DND-41 (cell line): Measurements from ENCODE around the gene ADD2.

Experiments used
- ATAC-seq: fragments of 200-7000 bp; cut with Tn5 transposase; 3 replicates; pipeline ENCODE4 v1.9.1; 2021; ENCODE audit warnings: low read depth; ENCODE audit not compliant: insufficient read depth
- DNase-seq: peaks from one replicate; pipeline ENCODE4 v3.0.0-alpha.2; 2020
- H2AFZ ChIP-seq: 2 replicates; pipeline ENCODE4 v1.6.0; 2012; ENCODE audit warnings: low read depth, low read length
- H3K27ac ChIP-seq: 2 replicates; pipeline ENCODE4 v1.5.1; 2012; ENCODE audit warnings: low read length, inconsistent platforms
- H3K27me3 ChIP-seq: fragments of 200-600 bp; sonication (generic); 2 replicates; pipeline ENCODE4 v1.6.0; 2012; ENCODE audit warnings: low read length, mild to moderate bottlenecking, inconsistent platforms; ENCODE audit not compliant: insufficient read depth, poor library complexity
- H3K36me3 ChIP-seq: 2 replicates; pipeline ENCODE4 v1.5.1; 2012; ENCODE audit warnings: low read length, inconsistent platforms; ENCODE audit not compliant: insufficient read depth
- H3K4me1 ChIP-seq: 2 replicates; pipeline ENCODE4 v1.5.1; 2012; ENCODE audit warnings: mild to moderate bottlenecking, low read length; ENCODE audit not compliant: insufficient read depth
- H3K4me2 ChIP-seq: 2 replicates; pipeline ENCODE4 v1.6.0; 2012; ENCODE audit warnings: mild to moderate bottlenecking, moderate library complexity, low read length, inconsistent platforms; ENCODE audit not compliant: insufficient read depth
- H3K4me3 ChIP-seq, 2 experiments: fragments of 200-600 bp in 1 of 2; shearing (Covaris generic) in 1 of 2; 2 replicates each; pipeline ENCODE4 v1.5.1; 2012 to 2016; ENCODE audit warnings: inconsistent platforms in 2 of 2, low read length in 2 of 2, mild to moderate bottlenecking in 2 of 2, low read depth in 1 of 2, moderate library complexity in 1 of 2
- H3K79me2 ChIP-seq: 2 replicates; pipeline ENCODE4 v1.6.0; 2012; ENCODE audit warnings: low read length, inconsistent platforms; ENCODE audit not compliant: insufficient read depth
- H3K9ac ChIP-seq: 2 replicates; pipeline ENCODE4 v1.6.0; 2012; ENCODE audit warnings: low read depth, mild to moderate bottlenecking, inconsistent platforms, low read length, moderate library complexity
- H3K9me3 ChIP-seq: 2 replicates; pipeline ENCODE4 v1.5.1; 2012; ENCODE audit warnings: low read length, moderate library complexity, mild to moderate bottlenecking, inconsistent platforms; ENCODE audit not compliant: insufficient read depth, severe bottlenecking
- H4K20me1 ChIP-seq: 2 replicates; pipeline ENCODE4 v1.6.0; 2012; ENCODE audit warnings: low read length; ENCODE audit not compliant: insufficient read depth
- EZH2 ChIP-seq: IDR thresholded peaks from 3 replicates; pipeline ENCODE4 v1.6.1; 2012; ENCODE audit warnings: borderline replicate concordance, low read depth, mild to moderate bottlenecking, moderate library complexity, low read length, inconsistent platforms; ENCODE audit not compliant: severe bottlenecking
- TF ChIP-seq, protein P1 (sequence below): IDR thresholded peaks from 2 replicates; pipeline ENCODE4 v1.5.1; 2012; ENCODE audit warnings: borderline replicate concordance, low read length, moderate library complexity, mild to moderate bottlenecking; ENCODE audit not compliant: poor library complexity, severe bottlenecking; ENCODE audit errors: extremely low read depth

ADD2 gene

DNA sequence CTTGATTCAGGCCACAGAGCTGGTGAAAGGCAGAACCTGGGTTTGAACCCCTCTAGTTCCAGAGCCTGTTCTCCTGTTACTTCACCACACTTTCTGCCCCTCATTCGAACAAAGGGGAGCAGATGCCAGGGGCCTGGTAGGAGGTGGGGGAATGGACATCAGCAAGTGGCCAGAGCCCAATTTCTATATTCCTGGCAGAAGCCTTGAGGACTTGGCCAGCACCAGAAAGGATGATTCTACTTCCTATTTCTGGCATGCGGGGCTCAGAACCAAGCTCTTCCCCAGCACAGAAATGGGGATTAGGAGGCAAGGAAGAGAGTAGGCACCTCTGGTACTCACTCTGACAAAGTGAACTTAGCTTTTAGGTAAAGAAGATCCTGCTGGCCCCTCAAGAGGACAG lies 49.3 kb downstream of the ADD2 start:
- Histone ChIP-seq H4K20me1 (no peaks in the 10 kb centered on the region; the same call in 1 of the 2 replicates), H3K4me2 (no peak overlapping the region), H3K9ac (no peak overlapping the region), H3K27me3 (peaks cover 40% of the 10 kb centered on the region), H3K36me3 (no peaks in the 10 kb centered on the region), H3K9me3 (no peaks in the 10 kb centered on the region), H3K4me3 (no peak overlapping the region), H3K27ac (no peak overlapping the region), H2AFZ (no peak overlapping the region), H3K79me2 (no peaks in the 10 kb centered on the region), H3K4me1 (no peaks in the 10 kb centered on the region)
- TF ChIP-seq, protein P1, sequence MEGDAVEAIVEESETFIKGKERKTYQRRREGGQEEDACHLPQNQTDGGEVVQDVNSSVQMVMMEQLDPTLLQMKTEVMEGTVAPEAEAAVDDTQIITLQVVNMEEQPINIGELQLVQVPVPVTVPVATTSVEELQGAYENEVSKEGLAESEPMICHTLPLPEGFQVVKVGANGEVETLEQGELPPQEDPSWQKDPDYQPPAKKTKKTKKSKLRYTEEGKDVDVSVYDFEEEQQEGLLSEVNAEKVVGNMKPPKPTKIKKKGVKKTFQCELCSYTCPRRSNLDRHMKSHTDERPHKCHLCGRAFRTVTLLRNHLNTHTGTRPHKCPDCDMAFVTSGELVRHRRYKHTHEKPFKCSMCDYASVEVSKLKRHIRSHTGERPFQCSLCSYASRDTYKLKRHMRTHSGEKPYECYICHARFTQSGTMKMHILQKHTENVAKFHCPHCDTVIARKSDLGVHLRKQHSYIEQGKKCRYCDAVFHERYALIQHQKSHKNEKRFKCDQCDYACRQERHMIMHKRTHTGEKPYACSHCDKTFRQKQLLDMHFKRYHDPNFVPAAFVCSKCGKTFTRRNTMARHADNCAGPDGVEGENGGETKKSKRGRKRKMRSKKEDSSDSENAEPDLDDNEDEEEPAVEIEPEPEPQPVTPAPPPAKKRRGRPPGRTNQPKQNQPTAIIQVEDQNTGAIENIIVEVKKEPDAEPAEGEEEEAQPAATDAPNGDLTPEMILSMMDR, result no peak
- ATAC-seq (no peak), DNase-seq (no peak)

DNA sequence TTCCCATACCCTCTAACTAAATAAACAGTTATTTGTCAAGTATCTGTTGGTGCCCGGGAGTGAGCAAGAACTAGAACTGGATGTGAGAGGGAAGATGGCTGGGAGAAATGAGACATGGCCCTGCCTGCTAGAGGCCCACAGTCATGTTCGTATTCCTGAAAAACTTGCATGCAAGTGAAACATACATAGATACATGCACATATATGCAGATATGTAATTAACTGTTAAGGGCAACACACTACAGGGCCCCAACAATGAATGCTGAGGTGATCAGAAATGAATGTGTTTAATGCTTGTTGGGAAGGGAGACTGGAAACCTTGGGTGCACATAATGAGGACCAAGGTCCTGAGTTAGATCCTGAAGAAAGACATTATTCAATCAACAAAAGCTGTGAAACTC lies 49.8 kb downstream of the ADD2 start:
- Histone ChIP-seq H3K27me3 (peaks cover 40% of the 10 kb centered on the region), H3K4me3 (no peak overlapping the region), H3K36me3 (no peaks in the 10 kb centered on the region), H3K9me3 (no peaks in the 10 kb centered on the region), H2AFZ (no peak overlapping the region), H3K9ac (no peak overlapping the region), H3K27ac (no peak overlapping the region), H3K4me1 (no peaks in the 10 kb centered on the region), H3K4me2 (no peak overlapping the region), H3K79me2 (no peaks in the 10 kb centered on the region), H4K20me1 (no peaks in the 10 kb centered on the region; the same call in 1 of the 2 replicates)
- no peak for ATAC-seq
- no peak for DNase-seq
- TF ChIP-seq, protein P1, result no peak
- TF ChIP-seq EZH2, result no peak

DNA sequence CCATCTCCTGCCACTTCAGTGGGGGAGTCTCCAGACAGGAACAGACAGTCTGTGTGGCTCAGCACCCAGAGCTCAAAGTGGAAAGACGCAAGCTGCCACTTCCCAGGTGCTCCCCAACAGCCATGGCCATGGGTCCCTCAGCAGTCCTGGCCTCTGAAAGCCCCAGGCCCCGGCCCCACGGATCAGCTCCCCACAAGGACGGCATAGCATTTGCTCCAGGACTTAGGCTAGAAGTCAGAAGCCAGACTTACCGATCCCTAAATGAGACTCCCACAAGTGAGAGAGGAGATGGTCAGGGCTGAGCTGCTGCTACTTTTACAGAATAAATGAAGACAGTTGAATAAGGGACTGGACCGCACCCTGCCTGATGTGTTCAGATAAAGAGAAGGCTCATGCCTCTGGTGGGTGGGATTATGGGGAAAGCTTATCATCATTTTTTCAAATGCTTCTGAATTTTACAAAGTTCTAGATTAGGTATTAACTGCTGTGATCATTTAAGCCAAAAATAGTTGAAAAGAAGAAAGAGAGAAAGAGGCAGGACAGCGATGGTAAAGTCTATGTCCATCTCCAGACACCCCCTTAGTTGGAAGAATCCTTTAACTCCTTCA lies 50.5 kb downstream of the ADD2 start:
- Histone ChIP-seq H3K4me1 (no peaks in the 10 kb centered on the region), H3K27me3 (peaks cover 40% of the 10 kb centered on the region), H4K20me1 (no peaks in the 10 kb centered on the region; the same call in 1 of the 2 replicates), H3K4me3 (no peak overlapping the region), H3K27ac (no peak overlapping the region), H3K36me3 (no peaks in the 10 kb centered on the region), H3K4me2 (no peak overlapping the region), H3K9me3 (no peaks in the 10 kb centered on the region), H2AFZ (no peak overlapping the region), H3K9ac (no peak overlapping the region), H3K79me2 (no peaks in the 10 kb centered on the region)
- no peak for TF ChIP-seq EZH2
- TF ChIP-seq, protein P1, result no peak
- ATAC-seq (no peak), DNase-seq (no peak)
